ENCODE measurements around the gene SCIMP.
"Not testable (repeated sequence)": the region's sequence is repeated elsewhere in the genome, so short reads cannot be mapped to it uniquely, and the experiment has no call there.

The SCIMP gene

GRCh38 chr17:5234645-5235576, at the start of gene SCIMP:
TSS of gene SCIMP (minus strand) at chr17:5234860. CDS start at chr17:5234755, 105 bp downstream.
- no peak for DNase-seq (ENCODE audit: low read depth in 3 of 3, low spot score in 1 of 3)

- DNase-seq (ENCODE audit: low read depth in 3 of 3, low spot score in 1 of 3): no peak
Observed at GRCh38 chr17:5283571-5284315, 49.1 kb upstream of the SCIMP start.

DNA sequence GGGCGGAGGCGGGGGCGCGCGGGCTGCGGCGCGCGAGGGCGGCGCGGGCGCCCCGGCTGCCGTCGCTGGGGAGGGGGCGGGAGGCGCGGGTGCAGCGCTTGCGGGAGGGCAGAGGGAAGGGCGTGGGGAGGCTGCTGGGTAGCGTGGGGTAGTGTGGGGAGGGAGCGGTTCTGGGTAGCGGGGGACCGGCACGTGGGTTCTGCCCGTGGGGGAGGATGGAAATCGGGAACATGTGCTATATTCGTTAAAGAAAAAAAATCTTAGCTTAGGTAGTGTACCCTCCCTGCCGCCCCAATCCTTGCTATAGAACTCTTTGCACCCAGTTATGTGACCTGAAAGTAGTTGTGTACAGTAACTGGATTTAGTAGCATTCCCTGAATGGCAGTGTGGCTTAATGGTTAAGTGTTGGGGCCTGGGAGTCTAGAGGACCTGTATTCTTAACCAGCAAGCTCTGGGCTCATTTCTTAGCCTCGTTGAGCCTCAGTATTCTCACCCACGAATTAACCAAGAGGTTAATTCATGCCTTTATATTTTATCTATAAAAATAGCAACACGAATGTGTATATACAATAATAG, 48.1 kb upstream of the SCIMP start:
- peak in 2 of 3 donors; percentile 24 to 30 for DNase-seq (ENCODE audit: low read depth in 3 of 3, low spot score in 1 of 3)

- peak; percentile 90 to 94 (median 92) for DNase-seq (ENCODE audit: low read depth in 3 of 3, low spot score in 1 of 3)
Observed at GRCh38 chr17:5281814-5282641, 47.4 kb upstream of the SCIMP start, which contains the start of gene RABEP1. TSS of gene RABEP1 (plus strand) at chr17:5282284. CDS start at chr17:5282487, 203 bp downstream.

GRCh38 chr17:5272322-5272721, 37.7 kb upstream of the SCIMP start:
- DNase-seq (ENCODE audit: low read depth in 3 of 3, low spot score in 1 of 3): no peak

DNA sequence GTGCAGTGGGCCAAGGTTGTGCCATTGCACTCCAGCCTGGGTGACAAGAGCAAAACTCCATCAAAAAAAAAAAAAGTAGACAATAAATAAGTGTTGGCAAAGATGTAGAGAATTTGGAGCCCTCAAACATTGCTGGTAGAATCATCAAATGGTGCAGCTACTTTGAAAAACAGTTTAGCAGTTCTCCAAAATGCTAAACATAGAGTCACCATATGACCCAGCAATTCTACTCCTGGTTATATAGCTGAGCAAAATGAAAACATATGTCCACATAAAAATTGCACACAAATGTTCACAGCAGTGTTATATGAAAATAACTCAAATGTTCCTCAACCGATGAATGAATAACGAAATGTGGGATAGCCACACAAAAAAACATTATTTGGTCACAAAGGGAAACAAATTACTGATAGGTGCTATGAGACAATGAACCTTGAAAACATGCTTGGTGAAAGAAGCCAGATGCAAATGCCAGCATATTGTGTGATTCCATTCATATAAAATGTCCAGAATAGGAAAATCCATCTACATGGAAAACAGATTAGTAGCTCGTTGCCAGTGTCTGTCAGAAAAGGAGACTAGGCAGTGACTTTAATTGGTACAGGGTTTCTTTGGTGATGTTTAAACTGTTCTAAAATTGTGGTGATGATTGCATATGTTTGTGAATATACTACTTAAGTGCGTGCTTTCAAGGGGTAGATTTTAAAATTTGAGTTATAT, 34.7 kb upstream of the SCIMP start:
- DNase-seq (ENCODE audit: low read depth in 3 of 3, low spot score in 1 of 3): no peak

GRCh38 chr17:5264893-5265292, 30.2 kb upstream of the SCIMP start:
- no peak for DNase-seq (ENCODE audit: low read depth in 3 of 3, low spot score in 1 of 3)

GRCh38 chr17:5263441-5263840, 28.8 kb upstream of the SCIMP start:
- no peak for DNase-seq (ENCODE audit: low read depth in 3 of 3, low spot score in 1 of 3)

DNA sequence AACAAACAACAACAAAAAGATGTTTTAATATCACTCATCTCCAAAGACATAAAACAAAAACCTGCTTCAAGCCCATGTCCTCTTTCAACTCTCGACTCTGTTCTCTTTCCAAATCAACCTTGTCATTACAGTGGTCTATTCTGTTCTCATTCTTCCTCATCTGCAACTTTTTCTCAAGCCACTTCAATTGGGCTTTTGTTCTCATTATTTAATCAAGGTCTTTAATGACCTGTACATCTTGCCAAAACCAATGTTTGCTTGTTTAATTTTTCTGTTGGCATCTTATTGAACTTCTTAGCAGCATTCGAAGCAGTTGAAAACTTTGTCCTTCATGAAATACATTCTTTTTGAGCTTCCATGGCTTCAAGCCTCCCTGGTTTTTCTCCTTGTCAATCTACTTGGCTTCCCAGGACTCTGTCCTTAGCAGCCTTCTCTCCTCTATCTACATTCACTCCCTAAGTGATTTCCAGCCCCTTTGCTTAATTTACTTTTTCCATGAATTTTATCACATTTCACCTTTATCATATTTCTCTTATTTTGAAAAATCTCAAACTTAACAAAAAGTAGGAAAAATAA, 27.8 kb upstream of the SCIMP start:
- DNase-seq (ENCODE audit: low read depth in 3 of 3, low spot score in 1 of 3): no peak

DNA sequence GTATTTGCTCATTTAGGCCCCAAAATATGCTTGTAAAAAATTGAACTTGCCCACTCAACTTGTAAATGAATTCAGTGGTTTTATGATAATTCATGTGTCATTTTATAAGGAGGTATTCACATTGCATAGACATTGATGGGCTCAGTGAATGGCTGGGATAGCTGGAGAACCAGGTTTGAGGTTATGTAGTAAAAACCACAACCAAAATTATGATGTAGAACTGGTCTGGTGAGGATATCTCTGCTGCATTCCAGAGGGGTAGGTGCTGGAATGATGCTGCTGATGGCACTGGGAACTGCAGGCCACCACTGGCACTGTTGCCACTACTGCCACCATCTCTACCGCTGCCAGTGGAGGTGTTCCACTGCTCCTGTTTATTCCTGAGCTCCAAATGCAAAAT, 25.9 kb upstream of the SCIMP start:
- DNase-seq (ENCODE audit: low read depth in 3 of 3, low spot score in 1 of 3): no peak

DNA sequence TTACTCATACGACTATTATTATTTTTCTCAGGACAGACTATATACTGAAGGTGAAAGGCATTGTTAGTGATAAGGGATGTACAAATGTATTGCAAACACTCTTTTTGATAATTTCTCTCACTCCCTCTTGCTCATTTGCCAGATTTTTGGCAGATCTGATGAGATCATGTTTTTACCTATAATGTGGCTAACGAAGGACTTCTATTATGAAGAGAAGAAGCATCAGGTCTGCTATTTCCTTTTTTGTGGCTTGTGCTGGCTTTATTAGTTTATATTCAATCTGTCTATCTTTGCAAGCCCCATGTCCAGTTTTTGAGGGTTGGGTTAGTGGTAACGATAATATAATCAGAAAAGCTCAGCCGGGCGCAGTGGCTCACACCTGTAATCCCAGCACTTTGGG, 22.5 kb upstream of the SCIMP start:
- no peak for DNase-seq (ENCODE audit: low read depth in 3 of 3, low spot score in 1 of 3)

DNA sequence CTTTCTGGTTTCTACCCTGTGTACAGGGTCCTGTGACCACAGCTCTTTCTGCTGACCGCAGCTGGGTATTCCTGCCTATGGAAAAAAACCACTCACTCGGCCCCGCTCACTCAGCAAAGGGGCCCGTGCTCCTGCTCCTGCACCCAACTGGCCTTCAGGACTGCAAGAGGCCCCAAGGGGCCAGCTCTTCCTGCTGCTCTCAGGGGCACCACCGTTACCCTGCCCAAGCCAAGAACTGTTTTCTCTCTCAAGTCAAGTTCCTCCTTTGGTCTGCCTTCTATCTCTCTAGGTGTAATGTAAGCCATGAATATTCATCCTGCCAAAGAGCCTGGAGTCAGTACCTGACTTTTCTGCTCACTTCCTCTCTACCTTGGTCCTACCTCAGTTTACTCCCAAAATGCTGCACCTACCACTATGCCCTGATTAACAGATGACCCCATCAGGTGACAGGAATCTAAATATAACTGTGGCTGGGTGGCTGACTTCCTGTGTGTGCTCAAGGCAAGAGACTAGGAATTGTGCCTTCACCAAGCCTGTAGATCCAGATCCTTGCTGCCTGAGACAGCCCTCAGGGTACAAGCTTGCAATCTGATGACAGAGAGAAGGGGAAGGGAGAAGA, 20.4 kb upstream of the SCIMP start:
- no peak for DNase-seq (ENCODE audit: low read depth in 3 of 3, low spot score in 1 of 3)

DNA sequence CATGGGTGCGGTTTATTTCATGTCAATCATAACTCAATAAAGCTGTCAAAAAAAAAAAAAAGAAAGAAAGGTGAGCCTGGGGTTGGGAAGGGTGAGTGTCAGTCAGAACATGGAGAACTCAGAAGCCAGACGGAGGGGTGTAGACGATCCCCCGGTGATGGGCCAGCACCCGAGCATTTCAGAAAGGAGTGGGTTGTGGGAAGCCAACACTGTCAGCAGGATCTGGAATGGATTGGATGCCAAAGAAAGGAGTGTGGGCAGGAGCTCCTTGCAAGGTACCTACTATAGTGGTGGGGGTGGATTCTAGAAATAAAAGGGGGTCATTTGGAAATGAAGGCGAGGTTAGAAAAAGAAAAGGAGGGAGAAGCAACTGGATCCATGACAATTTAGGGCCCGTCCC, 19.8 kb upstream of the SCIMP start:
- no peak for DNase-seq (ENCODE audit: low read depth in 3 of 3, low spot score in 1 of 3)

- DNase-seq (ENCODE audit: low read depth in 3 of 3, low spot score in 1 of 3): peak in 2 of 3 donors; percentile 18 to 34
Observed at GRCh38 chr17:5249615-5250014, 15.0 kb upstream of the SCIMP start.

DNA sequence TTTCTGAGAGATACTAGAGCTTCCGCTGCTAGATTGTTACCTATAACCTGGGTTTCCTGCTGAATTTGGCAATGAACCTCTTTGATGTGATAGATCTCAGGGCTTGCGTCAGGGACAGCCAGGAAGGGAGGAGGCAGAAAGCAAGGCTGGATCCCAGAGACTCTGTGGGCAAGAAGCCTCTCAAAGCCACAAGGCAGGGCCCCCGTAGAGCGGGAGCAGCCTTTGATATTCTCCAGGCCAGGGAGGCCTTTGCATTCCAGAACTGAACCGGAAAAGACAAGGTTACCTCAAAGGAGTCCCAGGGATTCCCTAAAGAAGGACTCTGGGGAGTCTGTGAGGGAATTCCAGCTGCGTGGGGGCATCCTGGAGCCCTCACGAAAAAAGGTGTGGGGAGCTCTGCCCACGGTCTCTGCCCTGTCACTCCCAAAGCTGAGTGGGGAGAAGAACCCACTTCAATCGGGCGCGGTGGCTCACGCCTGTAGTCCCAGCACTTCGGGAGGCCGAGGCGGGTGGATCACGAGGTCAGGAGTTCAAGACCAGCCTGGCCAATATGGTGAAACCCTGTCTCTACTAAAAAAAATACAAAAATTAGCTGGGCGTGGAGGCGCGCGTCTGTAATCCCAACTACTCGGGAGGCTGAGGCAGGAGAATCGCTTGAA, 14.3 kb upstream of the SCIMP start:
- no peak for DNase-seq (ENCODE audit: low read depth in 3 of 3, low spot score in 1 of 3)

GRCh38 chr17:5247621-5248020, 13.0 kb upstream of the SCIMP start:
- no peak for DNase-seq (ENCODE audit: low read depth in 3 of 3, low spot score in 1 of 3)

- DNase-seq (ENCODE audit: low read depth in 3 of 3, low spot score in 1 of 3): no peak
Observed at GRCh38 chr17:5241861-5242671, 7.4 kb upstream of the SCIMP start.

- DNase-seq (ENCODE audit: low read depth in 3 of 3, low spot score in 1 of 3): not testable (repeated sequence)
Observed at GRCh38 chr17:5239769-5240168, 5.1 kb upstream of the SCIMP start.

Data from stimulated activated CD4-positive, alpha-beta T cell treated with anti-CD3 and anti-CD28 coated beads, TNF-alpha, amount 100 ng/mL, for 1 hour (primary cell).